HG03558 (cell line): ENCODE results near the gene CACNA1F.

Source experiments
- ATAC-seq: cut with Tn5 transposase; IDR thresholded peaks from one replicate; pipeline ENCODE4 v1.9.1; 2021; ENCODE audit warnings: moderate number of reproducible peaks; ENCODE audit not compliant: unreplicated experiment; ENCODE audit errors: extremely low read depth

CACNA1F gene

GRCh38 chrX:49202022-49202421 is 31.1 kb downstream of the CACNA1F start:
- ATAC-seq: no peak

- peak; percentile 66 for ATAC-seq
These were observed 33.0 kb downstream of the CACNA1F start, which contains the start of gene SYP for GRCh38 chrX:49199906-49200771. Gene SYP, minus strand, starts transcription at chrX:49200193. Its CDS starts 7 bp downstream, at chrX:49200186.

- no peak for ATAC-seq
These were observed 33.9 kb downstream of the CACNA1F start for GRCh38 chrX:49199315-49199595.

GRCh38 chrX:49198540-49199314 is 34.4 kb downstream of the CACNA1F start:
- ATAC-seq: no peak

GRCh38 chrX:49197543-49198087 is 35.5 kb downstream of the CACNA1F start:
- ATAC-seq: no peak

- no peak for ATAC-seq
These were observed 39.6 kb downstream of the CACNA1F start for GRCh38 chrX:49193542-49193964.

- no peak for ATAC-seq
These were observed 40.3 kb downstream of the CACNA1F start for GRCh38 chrX:49192722-49193328.

GRCh38 chrX:49191574-49192011 is 41.5 kb downstream of the CACNA1F start:
- no peak for ATAC-seq

GRCh38 chrX:49190821-49191573 is 42.1 kb downstream of the CACNA1F start:
- ATAC-seq: peak; percentile 78

- no peak for ATAC-seq
These were observed 43.5 kb downstream of the CACNA1F start for GRCh38 chrX:49189606-49190005.

GRCh38 chrX:49188468-49189076 is 44.6 kb downstream of the CACNA1F start:
- ATAC-seq: no peak

GRCh38 chrX:49187526-49187925 is 45.6 kb downstream of the CACNA1F start:
- no peak for ATAC-seq

- ATAC-seq: no peak
These were observed 46.1 kb downstream of the CACNA1F start for GRCh38 chrX:49187028-49187394.

- ATAC-seq: no peak
These were observed 46.8 kb downstream of the CACNA1F start, which contains the start of gene PRICKLE3 for GRCh38 chrX:49186125-49187027. Gene PRICKLE3, minus strand, starts transcription at chrX:49186373. Its CDS starts 76 bp downstream, at chrX:49186297.

- ATAC-seq: no peak
These were observed 48.6 kb downstream of the CACNA1F start for GRCh38 chrX:49184294-49185281.

- ATAC-seq: no peak
These were observed 49.3 kb downstream of the CACNA1F start for GRCh38 chrX:49183701-49184281.

GRCh38 chrX:49179358-49179757 is 53.8 kb downstream of the CACNA1F start:
- no peak for ATAC-seq
